ENCODE results near the gene CTTN. TPM values are rescaled to one million over a fixed set of nuclear protein-coding genes. Genes with fewer than 3 reads are reported as not detected.

The CTTN gene
- total and polyA plus RNA-seq, 2 of the 13 experiments (the other 11 are each of a cell fraction or from before 2014, with no cell fraction given), result 84.4 to 114 TPM

- no peaks in the 10 kb centered on the region for H3K9me3 ChIP-seq (ENCODE audit: low read length)
- H3K9ac ChIP-seq (ENCODE audit: insufficient read depth, low read depth, low read length), result no peak overlapping the region
- POLR2A ChIA-PET, result no interaction called here
- no peak overlapping the region for H3K4me2 ChIP-seq (ENCODE audit: low read depth, low read length)
- 82% methylated on average over 1 of the region's 1 CpG for WGBS (ENCODE audit: low lambda C conversion rate)
- no peaks in the 10 kb centered on the region for H3K4me1 ChIP-seq (ENCODE audit: insufficient read depth, low read length)
- H3K27me3 ChIP-seq (ENCODE audit: control insufficient read depth in 1 of 2, insufficient read depth in 2 of 2, low read length in 2 of 2), result no peaks in the 10 kb centered on the region
- TF ChIP-seq ZNF773 (CRISPR knock-in tag; IDR thresholded peaks at IDR 0.05; ENCODE audit: borderline replicate concordance) (no peak), CSRNP2 (CRISPR knock-in tag; conservative IDR thresholded peaks at IDR 0.05; ENCODE audit: low read depth) (no peak), KAT7 (CRISPR knock-in tag; IDR thresholded peaks at IDR 0.05; ENCODE audit: borderline replicate concordance) (no peak), ZNF235 (CRISPR knock-in tag; IDR thresholded peaks at IDR 0.05; ENCODE audit: borderline replicate concordance) (no peak), ZBTB34 (CRISPR knock-in tag; IDR thresholded peaks at IDR 0.05) (no peak), ZNF652 (CRISPR knock-in tag; IDR thresholded peaks at IDR 0.05; ENCODE audit: borderline replicate concordance, low read depth) (no peak)
- in situ Hi-C loops (cut with HindIII; ENCODE audit: extremely low pct_ligation_motif_present, low pct_unique_long_range_greater_than_20kb) (no loop called here), intact Hi-C loops (cut with micrococcal nuclease; ENCODE audit: unreplicated experiment) (no loop called here)
- no TSS peak for BruUV-seq (replicated peaks)
- no peak overlapping the region for H3K27ac ChIP-seq (ENCODE audit: extremely low read length, insufficient read depth, low read length)
- DNase-seq (ENCODE audit: low spot score) (no peak), FAIRE-seq (no peak), ATAC-seq (no peak)
- H3K36me3 ChIP-seq (replicated peaks in 1 of 2; ENCODE audit: control insufficient read depth in 1 of 2, insufficient read depth in 2 of 2, low read length in 2 of 2), result peaks cover 30 to 68% of the 10 kb centered on the region in 2 experiments; a peak in 4 of 5 replicates
- no peaks in the 10 kb centered on the region for H4K20me1 ChIP-seq (ENCODE audit: insufficient read depth, low read length)
- CTCF ChIA-PET (ENCODE audit: low intra/inter-chr PET ratio, low total read pairs), result no interaction called here
- no peaks in the 10 kb centered on the region for H3K79me2 ChIP-seq (ENCODE audit: insufficient read depth, low read length)
- no peak overlapping the region for H3K4me3 ChIP-seq (replicated peaks in 1 of 3; ENCODE audit: insufficient read depth in 1 of 3, low read depth in 2 of 3, low read length in 3 of 3)
- no peak overlapping the region for H2AFZ ChIP-seq (ENCODE audit: low read length)
These were observed 46.2 kb upstream of the CTTN start for GRCh38 chr11:70352100-70352499.

Measured in HepG2 (cell line).